H9 (cell line): ENCODE measurements around the gene GALNT2. TPM values are rescaled to one million over a fixed set of nuclear protein-coding genes. Genes with fewer than 3 reads are reported as not detected.

Experiments used
- DNase-seq: peaks from one replicate; pipeline ENCODE4 v3.0.0-alpha.2; 2017
- H2AFZ ChIP-seq: one replicate; pipeline ENCODE4 v1.6.1; 2013; ENCODE audit warnings: mild to moderate bottlenecking, low read length, control low read depth, moderate library complexity
- H2AK5ac ChIP-seq: 2 replicates; pipeline ENCODE4 v1.6.1; 2013; ENCODE audit warnings: low read length, control low read depth, mixed read lengths; ENCODE audit not compliant: insufficient read length
- H2BK120ac ChIP-seq: one replicate; pipeline ENCODE4 v1.6.1; 2013; ENCODE audit warnings: low read depth, mild to moderate bottlenecking, low read length, control low read depth, inconsistent platforms; ENCODE audit not compliant: poor library complexity, severe bottlenecking
- H2BK12ac ChIP-seq: 2 replicates; pipeline ENCODE4 v1.6.1; 2013; ENCODE audit warnings: low read length, control low read depth, mixed read lengths, low read depth; ENCODE audit not compliant: insufficient read length
- H2BK15ac ChIP-seq: 2 replicates; pipeline ENCODE4 v1.6.1; 2013; ENCODE audit warnings: low read depth, low read length, control low read depth
- H2BK20ac ChIP-seq: one replicate; pipeline ENCODE4 v1.6.1; 2013; ENCODE audit warnings: low read depth, mild to moderate bottlenecking, low read length, control low read depth, inconsistent platforms; ENCODE audit not compliant: poor library complexity, severe bottlenecking
- H2BK5ac ChIP-seq: 2 replicates; pipeline ENCODE4 v1.6.1; 2013; ENCODE audit warnings: low read length, control low read depth, mixed read lengths; ENCODE audit not compliant: insufficient read length
- H3K14ac ChIP-seq: 2 replicates; pipeline ENCODE4 v1.6.1; 2013; ENCODE audit warnings: low read length, control low read depth; ENCODE audit not compliant: insufficient read depth
- H3K18ac ChIP-seq: 2 replicates; pipeline ENCODE4 v1.6.1; 2013; ENCODE audit warnings: low read depth, mild to moderate bottlenecking, mixed read lengths, low read length, control low read depth; ENCODE audit not compliant: insufficient read length
- H3K23ac ChIP-seq: 2 replicates; pipeline ENCODE4 v1.6.1; 2013; ENCODE audit warnings: low read length, control low read depth, mixed read lengths, low read depth; ENCODE audit not compliant: insufficient read length
- H3K23me2 ChIP-seq: 2 replicates; pipeline ENCODE4 v1.6.1; 2013; ENCODE audit warnings: low read depth, mild to moderate bottlenecking, mixed read lengths, low read length, control low read depth; ENCODE audit not compliant: insufficient read length, poor library complexity, severe bottlenecking
- H3K27ac ChIP-seq: 2 replicates; pipeline ENCODE4 v1.5.1; 2013; ENCODE audit warnings: low read length, control low read depth, mixed read lengths, low read depth; ENCODE audit not compliant: insufficient read length
- H3K27me3 ChIP-seq: 2 replicates; pipeline ENCODE4 v1.6.1; 2013; ENCODE audit warnings: low read length, control low read depth, inconsistent platforms; ENCODE audit not compliant: insufficient read depth
- H3K4ac ChIP-seq: 2 replicates; pipeline ENCODE4 v1.6.1; 2013; ENCODE audit warnings: low read depth, mild to moderate bottlenecking, control low read depth, inconsistent platforms, low read length, moderate library complexity
- H3K4me1 ChIP-seq: 2 replicates; pipeline ENCODE4 v1.6.1; 2013; ENCODE audit warnings: low read length, control low read depth, inconsistent platforms; ENCODE audit not compliant: insufficient read depth
- H3K4me2 ChIP-seq: 2 replicates; pipeline ENCODE4 v1.6.1; 2013; ENCODE audit warnings: low read length, control low read depth, mixed read lengths; ENCODE audit not compliant: insufficient read length, insufficient read depth
- H3K56ac ChIP-seq: 2 replicates; pipeline ENCODE4 v1.6.1; 2013; ENCODE audit warnings: low read depth, mild to moderate bottlenecking, mixed read lengths, low read length, control low read depth; ENCODE audit not compliant: insufficient read length
- H3K79me1 ChIP-seq: 2 replicates; pipeline ENCODE4 v1.6.1; 2013; ENCODE audit warnings: low read depth, mild to moderate bottlenecking, moderate library complexity, low read length, control low read depth, inconsistent platforms; ENCODE audit not compliant: insufficient read depth, poor library complexity, severe bottlenecking
- H3K79me2 ChIP-seq: 2 replicates; pipeline ENCODE4 v1.6.1; 2013; ENCODE audit warnings: low read length, control low read depth, inconsistent platforms; ENCODE audit not compliant: insufficient read depth
- H3K9ac ChIP-seq: 2 replicates; pipeline ENCODE4 v1.6.1; 2013; ENCODE audit warnings: low read length, control low read depth, mixed read lengths; ENCODE audit not compliant: insufficient read length; ENCODE audit errors: extremely low read depth
- H3K9me3 ChIP-seq: one replicate; pipeline ENCODE4 v1.6.1; 2013; ENCODE audit warnings: low read depth, low read length, inconsistent platforms; ENCODE audit not compliant: control insufficient read depth
- H3T11ph ChIP-seq: one replicate; pipeline ENCODE4 v1.6.1; 2013; ENCODE audit warnings: mild to moderate bottlenecking, low read length, control low read depth, inconsistent platforms
- H4K20me1 ChIP-seq: one replicate; pipeline ENCODE4 v1.6.1; 2013; ENCODE audit not compliant: control insufficient read depth, insufficient read length, insufficient read depth
- H4K5ac ChIP-seq: 2 replicates; pipeline ENCODE4 v1.6.1; 2013; ENCODE audit warnings: low read depth, mild to moderate bottlenecking, mixed read lengths, low read length, control low read depth; ENCODE audit not compliant: insufficient read length
- H4K8ac ChIP-seq: replicated peaks from 2 replicates; pipeline ENCODE4 v1.6.1; 2013; ENCODE audit warnings: low read length, control low read depth, mixed read lengths, low read depth; ENCODE audit not compliant: insufficient read length
- H4K91ac ChIP-seq: 2 replicates; pipeline ENCODE4 v1.6.1; 2013; ENCODE audit warnings: low read depth, mild to moderate bottlenecking, moderate library complexity, mixed read lengths, low read length, control low read depth; ENCODE audit not compliant: insufficient read length
- H3K27ac Mint-ChIP-seq, 3 experiments: 2 replicates in 2 of 3; 3 replicates in 1 of 3; pipeline ENCODE4 v1.8.0; 2020 to 2021; ENCODE audit warnings: mixed read lengths in 3 of 3, mild to moderate bottlenecking in 1 of 3, moderate library complexity in 1 of 3
- H3K27me3 Mint-ChIP-seq: 2 replicates; pipeline ENCODE4 v1.8.0; 2021; ENCODE audit warnings: low read depth, mild to moderate bottlenecking, moderate library complexity, mixed read lengths
- H3K36me3 Mint-ChIP-seq, 3 experiments: 2 replicates in 2 of 3; 3 replicates in 1 of 3; pipeline ENCODE4 v1.8.0; 2020 to 2021; ENCODE audit warnings: low read depth in 3 of 3, mixed read lengths in 3 of 3; ENCODE audit not compliant: insufficient read depth in 1 of 3
- H3K4me1 Mint-ChIP-seq, 2 experiments: 2 replicates each; pipeline ENCODE4 v1.8.0; 2020; ENCODE audit warnings: mixed read lengths in 2 of 2
- H3K4me3 Mint-ChIP-seq, 2 experiments: 2 replicates in 1 of 2; 3 replicates in 1 of 2; pipeline ENCODE4 v1.8.0; 2020 to 2021; ENCODE audit warnings: mild to moderate bottlenecking in 2 of 2, mixed read lengths in 2 of 2, moderate library complexity in 1 of 2
- H3K9me3 Mint-ChIP-seq, 2 experiments: 2 replicates in 1 of 2; 3 replicates in 1 of 2; pipeline ENCODE4 v1.8.0; 2020; ENCODE audit warnings: mild to moderate bottlenecking in 2 of 2, mixed read lengths in 2 of 2, moderate library complexity in 1 of 2
- CTCF ChIP-seq: fragments of 200-600 bp; sonication (generic); conservative IDR thresholded peaks from 3 replicates; pipeline ENCODE4 v1.8.0; 2021; ENCODE audit warnings: antibody characterized with exemption, mild to moderate bottlenecking
- WGBS: extraction: QIAGEN DNeasy Blood & Tissue Kit; methylation state at CpG from one replicate; pipeline ENCODE4 v1.1.7; 2013; ENCODE audit warnings: missing lambda C conversion rate, low lambda C conversion rate, mixed read lengths; ENCODE audit not compliant: insufficient read length; ENCODE audit errors: extremely low coverage; 5-methylcytosine and 5-hydroxymethylcytosine counted together
- total RNA-seq: library from RNA; stranded (reverse); gene quantifications from 2 replicates; pipeline ENCODE4 v1.2.1, GENCODE V29; 2021

Gene GALNT2
- total RNA-seq, 1 experiment from 2014 or later, result 57.6 TPM

DNA sequence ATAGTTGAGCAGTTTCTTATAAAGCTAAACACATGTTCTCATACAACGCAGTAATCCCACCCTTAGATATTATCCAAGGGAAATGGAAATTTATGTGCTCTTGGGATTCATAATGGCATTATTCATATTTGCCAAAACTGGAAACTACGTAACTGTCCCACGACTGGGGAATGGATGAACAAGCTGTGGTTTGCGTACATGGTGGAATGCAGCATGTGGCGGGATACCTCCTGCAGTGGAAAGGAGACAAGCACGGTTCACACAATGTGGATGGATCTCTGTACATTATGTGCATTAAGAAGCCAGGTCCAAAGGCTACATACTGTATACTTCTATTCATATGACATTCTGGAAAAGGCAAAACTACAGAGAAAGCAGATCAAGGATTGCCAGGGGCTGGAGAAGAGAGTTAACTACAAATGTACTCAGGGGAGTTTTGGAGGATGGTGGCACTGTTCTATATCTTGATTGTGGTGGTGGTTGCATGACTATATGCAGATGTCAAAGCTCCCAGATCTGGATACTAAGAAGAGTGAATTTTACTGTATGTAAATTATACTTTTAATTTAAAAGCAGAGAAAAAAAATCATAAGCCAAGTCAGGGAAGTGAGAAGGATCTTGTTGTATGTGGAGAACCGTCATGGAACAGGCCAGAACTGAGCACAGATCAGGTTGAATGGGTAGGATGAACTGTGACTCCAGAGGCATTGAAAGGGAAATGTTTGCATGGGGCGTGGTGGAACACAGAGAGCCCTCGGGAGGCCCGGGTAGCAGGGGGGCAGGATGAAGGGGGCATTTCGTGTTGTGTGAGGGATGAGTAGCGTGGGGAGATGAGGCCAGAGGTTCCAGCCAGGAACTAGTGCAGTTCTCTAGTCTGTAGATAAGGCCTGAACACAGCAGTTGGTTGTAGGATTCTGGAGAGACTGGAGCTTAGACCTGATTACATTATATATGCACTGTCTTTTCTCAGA lies 90.7 kb downstream of the GALNT2 start:
- no peak overlapping the region for H2BK5ac ChIP-seq
- H2AFZ ChIP-seq, result no peak overlapping the region
- Mint-ChIP-seq H3K36me3 (peaks cover 0 to 6% (median 5%) of the 10 kb centered on the region in 3 experiments; a peak in 3 of 7 replicates), H3K27ac (no peak overlapping the region), H3K9me3 (no peaks in the 10 kb centered on the region), H3K4me3 (no peak overlapping the region), H3K27me3 (no peaks in the 10 kb centered on the region), H3K4me1 (peaks cover 41 to 43% of the 10 kb centered on the region in 2 experiments)
- no CpG with 5 or more reads among the region's 12 CpGs for WGBS
- no peak overlapping the region for H4K8ac ChIP-seq
- H3K27me3 ChIP-seq, result no peaks in the 10 kb centered on the region
- no peak overlapping the region for H3K4ac ChIP-seq
- H3K79me1 ChIP-seq, result peaks cover 4% of the 10 kb centered on the region
- no peaks in the 10 kb centered on the region for H3K4me1 ChIP-seq
- DNase-seq, result peak; percentile 24
- no peak overlapping the region for H3K4me2 ChIP-seq
- no peak for TF ChIP-seq CTCF
- no peak overlapping the region for H4K91ac ChIP-seq
- no peak overlapping the region for H2BK15ac ChIP-seq
- H2BK12ac ChIP-seq, result no peak overlapping the region
- no peak overlapping the region for H3T11ph ChIP-seq
- H4K20me1 ChIP-seq, result no peaks in the 10 kb centered on the region
- H3K56ac ChIP-seq, result no peak overlapping the region
- H2BK20ac ChIP-seq, result no peak overlapping the region
- no peak overlapping the region for H2BK120ac ChIP-seq
- no peak overlapping the region for H3K9ac ChIP-seq
- H3K23ac ChIP-seq, result no peak overlapping the region
- H3K27ac ChIP-seq, result no peak overlapping the region
- no peak overlapping the region for H2AK5ac ChIP-seq
- H3K14ac ChIP-seq, result no peak overlapping the region
- no peak overlapping the region for H4K5ac ChIP-seq
- H3K9me3 ChIP-seq, result no peaks in the 10 kb centered on the region
- no peak overlapping the region for H3K18ac ChIP-seq
- H3K79me2 ChIP-seq, result no peaks in the 10 kb centered on the region; the same call in 1 of the 2 replicates
- H3K23me2 ChIP-seq, result no peaks in the 10 kb centered on the region
